Adipocyte (in vitro differentiated cells): ENCODE results near the gene UCHL5.

Experiments used
- DNase-seq: peaks from one replicate; pipeline ENCODE4 v3.0.0-alpha.2; 2015; ENCODE audit warnings: low read depth
- H3K27me3 ChIP-seq: replicated peaks from 2 replicates; pipeline ENCODE4 v1.7.0; 2013; ENCODE audit warnings: mild to moderate bottlenecking, low read length, moderate library complexity; ENCODE audit not compliant: control insufficient read depth, insufficient read depth
- H3K36me3 ChIP-seq: 2 replicates; pipeline ENCODE4 v1.7.0; 2013; ENCODE audit warnings: low read length, mild to moderate bottlenecking, moderate library complexity; ENCODE audit not compliant: control insufficient read depth, insufficient read depth, severe bottlenecking
- H3K4me1 ChIP-seq: 2 replicates; pipeline ENCODE4 v1.7.0; 2013; ENCODE audit warnings: mild to moderate bottlenecking, low read length, moderate library complexity; ENCODE audit not compliant: control insufficient read depth, insufficient read depth
- H3K4me3 ChIP-seq: 2 replicates; pipeline ENCODE4 v1.7.0; 2013; ENCODE audit warnings: mild to moderate bottlenecking, low read length, moderate library complexity
- H3K9ac ChIP-seq: 2 replicates; pipeline ENCODE4 v1.7.0; 2013; ENCODE audit warnings: mild to moderate bottlenecking, low read length, moderate library complexity
- H3K9me3 ChIP-seq: 2 replicates; pipeline ENCODE4 v1.7.0; 2013; ENCODE audit warnings: mild to moderate bottlenecking, low read length, moderate library complexity; ENCODE audit not compliant: control insufficient read depth

The UCHL5 gene, protein sequence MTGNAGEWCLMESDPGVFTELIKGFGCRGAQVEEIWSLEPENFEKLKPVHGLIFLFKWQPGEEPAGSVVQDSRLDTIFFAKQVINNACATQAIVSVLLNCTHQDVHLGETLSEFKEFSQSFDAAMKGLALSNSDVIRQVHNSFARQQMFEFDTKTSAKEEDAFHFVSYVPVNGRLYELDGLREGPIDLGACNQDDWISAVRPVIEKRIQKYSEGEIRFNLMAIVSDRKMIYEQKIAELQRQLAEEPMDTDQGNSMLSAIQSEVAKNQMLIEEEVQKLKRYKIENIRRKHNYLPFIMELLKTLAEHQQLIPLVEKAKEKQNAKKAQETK

DNA sequence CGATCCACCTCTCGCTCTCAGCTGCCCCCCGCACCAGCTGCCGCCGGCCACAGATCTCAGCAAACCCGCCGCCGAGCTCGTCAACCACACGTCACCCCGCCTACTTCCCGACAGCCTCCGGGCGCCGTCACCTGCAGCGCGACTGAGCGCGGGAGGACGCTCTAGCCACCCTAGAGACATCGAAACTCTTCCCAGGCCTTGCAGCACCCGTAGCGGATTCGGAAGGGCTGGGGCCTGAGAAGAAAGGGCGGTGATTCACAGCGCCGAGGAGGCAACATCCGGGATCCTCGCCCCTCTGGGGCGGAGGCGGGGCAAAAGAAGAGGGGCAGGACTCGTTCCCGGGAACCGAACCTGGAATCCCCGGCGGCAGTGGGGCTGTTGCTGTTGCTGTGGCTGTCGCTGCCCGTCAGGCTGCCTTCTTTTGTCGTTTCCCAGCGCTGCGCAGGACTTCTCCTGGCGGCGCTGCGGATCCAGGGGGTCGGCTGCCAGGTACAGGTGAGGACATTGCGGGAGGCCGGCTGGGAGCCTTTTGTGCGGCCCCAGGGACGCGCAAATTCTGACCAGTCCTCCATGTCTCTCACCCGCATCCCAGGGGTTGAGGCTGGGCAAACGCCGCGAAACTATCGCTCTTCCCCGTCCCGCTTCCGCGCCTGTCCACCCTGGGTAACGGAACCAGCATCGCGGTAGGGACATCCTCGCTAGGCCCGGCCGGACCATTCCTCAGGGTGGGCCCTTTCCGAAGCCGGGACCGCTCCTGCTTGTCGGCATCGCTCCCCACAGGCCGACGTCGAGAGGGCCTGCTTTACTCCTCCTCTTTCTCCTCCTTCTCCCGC is at the start of gene UCHL5, which contains the start of gene RO60:
UCHL5 (minus strand) TSS at position 79 of the 833 bp plus-strand sequence. CDS start 100 bp downstream, outside the sequence.
RO60 (plus strand) TSS at position 331 of the 833 bp plus-strand sequence. CDS start 9,443 bp downstream, outside the sequence.
- H3K36me3 ChIP-seq: no peaks in the 10 kb centered on the region
- no peaks in the 10 kb centered on the region for H3K9me3 ChIP-seq
- no peaks in the 10 kb centered on the region for H3K27me3 ChIP-seq
- H3K4me1 ChIP-seq: peaks cover 26% of the 10 kb centered on the region
- DNase-seq: peak; percentile 98
- H3K4me3 ChIP-seq: peak within 1 kb of the TSS; percentile 91
- H3K9ac ChIP-seq: peak within 1 kb of the TSS; percentile 99

DNA sequence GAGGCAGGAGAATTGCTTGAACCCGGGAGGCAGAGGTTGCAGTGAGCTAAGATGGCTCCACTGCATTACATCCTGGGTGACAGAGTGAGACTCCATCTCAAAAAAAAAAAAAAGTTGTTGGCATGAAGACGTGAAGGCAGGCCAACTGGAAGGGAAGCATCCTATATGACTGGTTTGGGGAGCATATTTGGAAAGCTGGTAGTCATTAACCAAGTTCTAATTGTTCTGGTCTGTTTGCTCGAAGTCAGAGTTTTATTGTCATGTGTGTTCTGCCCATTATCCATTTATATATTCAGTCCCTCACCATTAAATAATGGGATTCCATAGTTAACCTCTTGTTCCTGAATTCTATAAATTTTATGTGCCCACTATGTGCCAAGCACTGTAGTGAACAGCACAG is 49.3 kb upstream of the UCHL5 start:
- no peaks in the 10 kb centered on the region for H3K36me3 ChIP-seq
- no peak overlapping the region for H3K4me3 ChIP-seq
- H3K9ac ChIP-seq: no peak overlapping the region
- H3K9me3 ChIP-seq: no peaks in the 10 kb centered on the region
- DNase-seq: no peak
- H3K27me3 ChIP-seq: no peaks in the 10 kb centered on the region
- H3K4me1 ChIP-seq: peaks cover 40% of the 10 kb centered on the region

DNA sequence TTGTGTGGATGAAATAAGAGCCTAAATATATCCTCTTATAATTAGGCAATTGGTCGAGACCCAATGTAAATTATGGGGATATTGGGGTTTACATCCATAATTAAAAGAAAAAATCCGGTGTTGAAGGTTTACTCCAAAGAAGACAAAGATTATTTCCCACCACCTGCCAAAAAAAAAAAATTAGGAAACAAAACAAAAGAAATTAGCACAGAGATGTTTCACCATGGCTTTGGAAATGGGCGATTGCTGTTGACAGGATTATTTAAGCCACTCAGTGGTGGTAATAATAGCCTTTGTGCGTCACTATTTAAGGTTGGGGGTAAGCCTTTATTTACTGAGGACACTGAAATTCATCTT is 46.6 kb upstream of the UCHL5 start:
- Histone ChIP-seq H3K9me3 (no peaks in the 10 kb centered on the region), H3K27me3 (no peaks in the 10 kb centered on the region), H3K9ac (peak overlapping the region; percentile 93), H3K4me1 (peaks cover 41% of the 10 kb centered on the region), H3K36me3 (peaks cover 1% of the 10 kb centered on the region), H3K4me3 (peak overlapping the region; percentile 93)
- DNase-seq: no peak

DNA sequence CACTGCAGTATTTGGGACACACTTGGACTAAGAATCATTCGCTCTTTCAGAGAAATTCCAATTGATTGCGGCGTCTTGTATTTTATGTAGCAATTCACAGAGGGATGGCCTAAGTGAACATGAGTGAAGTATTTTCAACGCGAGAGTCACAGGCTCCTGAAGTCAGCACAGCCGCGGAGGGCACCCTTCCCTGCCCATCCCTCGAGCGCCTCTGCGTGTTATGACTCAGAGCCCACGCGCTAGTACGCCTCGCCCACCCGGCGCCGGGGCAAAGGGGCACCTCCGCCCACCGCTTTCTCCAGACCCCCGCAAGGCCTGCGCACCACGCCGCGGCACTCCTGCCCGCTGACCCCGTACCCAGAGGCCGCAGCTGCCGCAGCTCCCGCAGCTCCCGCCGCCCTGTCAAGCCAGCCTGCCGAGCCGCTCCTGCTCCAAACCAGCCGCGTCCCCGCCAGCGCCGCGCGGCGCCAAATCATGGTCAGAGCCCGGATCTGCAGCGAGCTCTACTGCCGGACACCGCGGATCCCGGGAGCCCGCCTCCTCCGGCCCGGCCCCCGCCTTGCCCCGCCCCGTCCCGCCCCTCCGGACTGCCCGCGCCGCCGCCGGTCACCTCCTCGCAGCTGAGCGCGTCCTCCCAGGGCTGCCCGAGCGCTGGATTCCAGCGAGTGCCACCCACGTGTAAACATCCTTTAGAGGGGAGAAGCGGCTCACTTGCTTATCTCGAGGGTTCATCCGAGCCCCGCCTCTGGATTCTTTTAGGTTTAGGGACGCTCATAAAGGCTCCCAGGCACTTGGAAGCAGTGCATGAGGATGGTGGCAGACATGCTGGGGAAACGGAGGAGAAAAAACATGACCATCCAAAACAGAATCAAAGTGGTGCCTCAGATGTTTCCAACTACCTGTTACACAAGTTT is 46.0 kb upstream of the UCHL5 start, which contains the start of gene GLRX2:
GLRX2 (minus strand) TSS at position 508 of the 914 bp plus-strand sequence; CDS start at position 476, 32 bp downstream.
- Histone ChIP-seq H3K36me3 (peaks cover 8% of the 10 kb centered on the region), H3K4me1 (peaks cover 35% of the 10 kb centered on the region), H3K9me3 (no peaks in the 10 kb centered on the region), H3K9ac (peak within 1 kb of the TSS; percentile 93), H3K4me3 (peak within 1 kb of the TSS; percentile 93), H3K27me3 (no peaks in the 10 kb centered on the region)
- peak; percentile 95 for DNase-seq

DNA sequence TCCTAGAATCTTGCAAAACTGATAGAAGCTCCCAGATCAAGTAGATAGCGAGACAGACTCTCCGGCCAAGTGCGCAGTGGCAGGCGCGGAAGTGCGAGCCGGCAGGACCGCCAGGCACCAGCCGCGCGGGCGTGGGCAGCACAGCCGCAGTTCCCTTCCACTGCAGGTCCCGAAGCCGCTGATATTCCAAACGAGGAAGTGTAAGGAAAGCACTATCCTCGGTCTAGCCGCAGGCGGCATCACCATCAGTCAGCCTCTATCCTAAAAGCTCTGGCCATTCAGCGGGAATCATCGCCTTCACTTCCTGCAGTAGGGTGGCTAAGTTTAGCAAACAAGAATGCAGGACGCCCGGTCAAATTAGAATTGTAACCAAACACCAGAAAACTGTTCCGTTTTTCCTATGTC is 45.3 kb upstream of the UCHL5 start:
- H3K4me1 ChIP-seq: peaks cover 34% of the 10 kb centered on the region
- peaks cover 14% of the 10 kb centered on the region for H3K36me3 ChIP-seq
- no peaks in the 10 kb centered on the region for H3K27me3 ChIP-seq
- peak overlapping the region; percentile 93 for H3K9ac ChIP-seq
- DNase-seq: peak; percentile 78
- no peaks in the 10 kb centered on the region for H3K9me3 ChIP-seq
- peak overlapping the region; percentile 93 for H3K4me3 ChIP-seq

DNA sequence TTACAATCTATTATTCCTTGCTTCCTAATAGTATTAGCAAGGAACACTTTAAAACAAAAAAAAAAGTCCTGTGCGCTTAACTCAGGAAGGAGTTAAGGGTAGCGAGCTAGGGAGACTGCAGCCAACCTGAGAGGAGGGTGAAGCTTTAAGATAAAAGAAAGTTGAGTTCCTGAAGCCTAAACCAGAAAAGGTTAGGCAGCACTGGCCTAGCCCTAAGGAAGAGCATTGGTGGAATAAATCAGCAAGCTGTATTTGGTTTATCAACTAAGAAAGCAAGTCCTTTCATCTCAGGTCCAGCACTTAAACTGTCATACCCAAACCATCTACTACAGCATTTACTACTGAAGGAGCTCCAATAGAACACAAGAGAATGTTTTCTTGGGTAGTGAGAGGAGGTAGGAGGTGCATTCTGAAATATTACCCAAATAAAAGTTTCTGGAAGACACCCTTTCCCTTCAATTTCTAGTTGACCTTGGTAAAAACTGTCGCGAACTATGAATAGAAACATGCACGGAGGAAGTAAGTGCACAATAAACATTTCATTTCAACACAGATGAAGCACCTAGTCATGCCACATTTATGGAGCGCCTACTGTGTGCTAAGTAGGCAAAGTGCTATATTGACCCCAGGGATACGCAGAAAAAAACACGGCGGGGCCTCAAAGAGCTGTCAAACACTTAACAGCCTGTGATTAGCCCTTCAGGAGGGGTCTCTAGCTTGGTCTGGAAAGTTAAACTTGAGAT is 44.8 kb upstream of the UCHL5 start:
- Histone ChIP-seq H3K4me1 (peaks cover 34% of the 10 kb centered on the region), H3K9ac (peak overlapping the region; percentile 93), H3K9me3 (no peaks in the 10 kb centered on the region), H3K4me3 (peak overlapping the region; percentile 93), H3K36me3 (peaks cover 20% of the 10 kb centered on the region), H3K27me3 (no peaks in the 10 kb centered on the region)
- DNase-seq: peak; percentile 38

DNA sequence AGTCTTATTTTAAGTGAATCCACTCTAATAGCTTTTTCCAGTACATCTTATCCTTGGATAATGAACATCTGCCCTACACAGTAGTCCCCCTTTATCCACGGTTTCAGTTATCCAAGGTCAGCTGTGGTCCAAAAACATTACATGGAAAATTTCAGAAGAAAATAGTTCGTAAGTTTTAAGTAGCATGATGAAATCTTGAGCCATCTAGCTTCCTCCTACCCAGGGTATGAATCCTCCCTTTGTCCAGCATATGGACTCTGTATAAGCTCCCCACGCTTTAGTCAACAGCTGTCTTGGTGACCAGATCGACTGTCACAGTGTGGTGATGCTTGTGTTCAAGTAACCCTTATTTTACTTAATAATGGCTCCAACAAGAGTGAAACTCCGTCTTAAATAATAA is 43.5 kb upstream of the UCHL5 start:
- H3K9ac ChIP-seq: peak overlapping the region; percentile 93
- peaks cover 33% of the 10 kb centered on the region for H3K36me3 ChIP-seq
- no peak for DNase-seq
- peaks cover 34% of the 10 kb centered on the region for H3K4me1 ChIP-seq
- no peaks in the 10 kb centered on the region for H3K9me3 ChIP-seq
- H3K4me3 ChIP-seq: peak overlapping the region; percentile 35
- no peaks in the 10 kb centered on the region for H3K27me3 ChIP-seq

DNA sequence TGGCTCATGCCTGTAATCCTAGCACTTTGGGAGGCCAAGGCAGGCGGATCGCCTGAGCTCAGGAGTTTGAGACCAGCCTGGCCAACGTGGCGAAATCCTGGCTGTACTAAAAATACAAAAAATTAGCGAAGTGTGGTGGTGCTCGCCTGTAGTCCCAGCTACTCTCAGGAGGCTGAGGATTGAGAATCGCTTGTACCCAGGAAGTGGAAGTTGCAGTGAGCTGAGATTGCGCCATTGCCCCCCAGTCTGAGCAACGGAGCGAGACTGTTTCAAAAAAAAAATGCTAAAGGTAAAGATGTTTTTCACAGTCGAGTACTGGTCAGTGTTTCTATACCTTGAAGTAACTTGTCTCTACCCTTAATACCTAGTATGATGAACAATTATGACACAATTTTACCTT is 35.0 kb upstream of the UCHL5 start:
- no peak overlapping the region for H3K4me3 ChIP-seq
- DNase-seq: no peak
- H3K36me3 ChIP-seq: peaks cover 86% of the 10 kb centered on the region
- no peaks in the 10 kb centered on the region for H3K9me3 ChIP-seq
- no peaks in the 10 kb centered on the region for H3K4me1 ChIP-seq
- H3K9ac ChIP-seq: no peak overlapping the region
- H3K27me3 ChIP-seq: no peaks in the 10 kb centered on the region

DNA sequence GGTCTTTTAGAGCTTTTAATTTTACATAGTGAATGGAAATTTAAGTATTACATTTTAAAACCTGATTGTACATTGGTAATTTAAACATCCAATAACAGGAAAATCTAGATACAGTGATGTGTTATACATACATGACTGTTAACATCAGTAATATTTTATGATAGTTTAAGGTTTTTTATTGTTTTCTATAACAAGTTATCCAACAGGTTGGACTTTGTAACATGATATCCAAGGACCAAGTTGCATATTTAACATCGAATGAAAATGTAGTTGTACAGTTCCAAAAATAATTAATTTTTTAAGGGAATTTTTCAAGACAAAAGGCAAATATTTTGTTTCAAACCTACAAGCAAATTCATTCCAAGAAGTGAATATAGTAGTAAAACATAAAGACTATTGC is 31.7 kb upstream of the UCHL5 start:
- Histone ChIP-seq H3K4me1 (peaks cover 7% of the 10 kb centered on the region), H3K4me3 (no peak overlapping the region), H3K9ac (no peak overlapping the region), H3K36me3 (peaks cover 60% of the 10 kb centered on the region), H3K9me3 (no peaks in the 10 kb centered on the region), H3K27me3 (no peaks in the 10 kb centered on the region)
- DNase-seq: no peak

DNA sequence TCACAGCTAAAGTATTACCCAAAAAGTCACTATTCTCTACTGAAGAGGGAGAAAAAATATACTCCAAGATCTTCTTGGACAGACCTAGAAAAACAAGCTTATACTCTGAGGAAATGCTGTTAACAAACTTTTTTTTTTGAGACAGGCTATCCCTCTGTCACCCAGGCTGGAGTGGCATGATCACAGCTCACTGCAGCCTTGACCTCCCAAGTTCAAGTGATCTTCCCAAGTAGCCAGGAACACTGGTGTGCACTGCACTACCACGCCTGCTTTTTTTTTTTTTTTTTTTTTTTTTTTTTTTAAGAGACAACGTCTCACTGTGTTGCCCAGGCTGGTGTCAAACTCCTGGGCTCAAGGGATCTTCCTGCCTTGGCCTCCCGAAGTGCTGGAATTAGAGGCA is 28.7 kb upstream of the UCHL5 start:
- H3K36me3 ChIP-seq: peaks cover 58% of the 10 kb centered on the region
- no peak for DNase-seq
- no peak overlapping the region for H3K4me3 ChIP-seq
- no peak overlapping the region for H3K9ac ChIP-seq
- H3K4me1 ChIP-seq: peaks cover 7% of the 10 kb centered on the region
- H3K27me3 ChIP-seq: no peaks in the 10 kb centered on the region
- no peaks in the 10 kb centered on the region for H3K9me3 ChIP-seq
